HEK293 (cell line): Measurements from ENCODE around the gene EXOSC7.

Experiments
- CTCF ChIA-PET: fragments of 350-600 bp; formaldehyde crosslinking; extraction: SDS; loops from one replicate; lab custom pipeline; 2021; ENCODE audit warnings: antibody characterized with exemption; lab: Yijun Ruan, JAX
- POLR2A ChIA-PET: fragments of 300-600 bp; formaldehyde crosslinking; extraction: SDS; loops from one replicate; lab custom pipeline; 2020; ENCODE audit warnings: antibody characterized with exemption, inconsistent platforms; lab: Yijun Ruan, JAX
- H3K27ac ChIP-seq: fragments of 200-500 bp; sonication (Bioruptor generic); 2 replicates; pipeline ENCODE4 v1.5.1; 2014; ENCODE audit warnings: low read depth, low read length, control low read depth, inconsistent platforms; ENCODE audit errors: extremely low read depth
- H3K36me3 ChIP-seq, 2 experiments: fragments of 200-500 bp in 1 of 2; sonication (Bioruptor generic) in 1 of 2; 1 replicate in 1 of 2; 2 replicates in 1 of 2; pipeline ENCODE4 v1.5.1; 2014 to 2017; ENCODE audit warnings: inconsistent platforms in 2 of 2, low read length in 2 of 2; ENCODE audit not compliant: control insufficient read depth in 2 of 2, insufficient read depth in 1 of 2
- H3K4me1 ChIP-seq: fragments of 200-500 bp; sonication (Bioruptor generic); 2 replicates; pipeline ENCODE4 v1.5.1; 2014; ENCODE audit warnings: mild to moderate bottlenecking, low read length, inconsistent platforms; ENCODE audit not compliant: control insufficient read depth, insufficient read depth
- H3K4me3 ChIP-seq: 2 replicates; pipeline ENCODE4 v1.5.1; 2011; ENCODE audit warnings: low read depth, mild to moderate bottlenecking, control low read depth, low read length, moderate library complexity
- H3K9me3 ChIP-seq: fragments of 200-500 bp; sonication (Bioruptor generic); 2 replicates; pipeline ENCODE4 v1.5.1; 2014; ENCODE audit warnings: low read depth, low read length, inconsistent platforms; ENCODE audit not compliant: control insufficient read depth, insufficient read depth
- ELK4 ChIP-seq: IDR thresholded peaks from 2 replicates; pipeline ENCODE4 v1.6.1; 2011; ENCODE audit warnings: mild to moderate bottlenecking, low read depth, low read length, borderline replicate concordance
- GLI2 ChIP-seq: fragments of 450-650 bp; formaldehyde crosslinking; IDR thresholded peaks from 2 replicates; pipeline ENCODE4; 2017; ENCODE audit warnings: missing biosample characterization, missing genetic modification characterization, low read depth, borderline replicate concordance
- HOXD13 ChIP-seq: sonication (generic); formaldehyde crosslinking; IDR thresholded peaks from 2 replicates; pipeline ENCODE4 v1.8.0; 2022; ENCODE audit warnings: missing genetic modification reagents, borderline replicate concordance
- PRDM1 ChIP-seq: fragments of 450-650 bp; formaldehyde crosslinking; IDR thresholded peaks from 2 replicates; pipeline ENCODE4; 2016; ENCODE audit warnings: missing biosample characterization, missing genetic modification characterization
- SCRT1 ChIP-seq: fragments of 450-650 bp; formaldehyde crosslinking; IDR thresholded peaks from 2 replicates; pipeline ENCODE4 v1.5.1; 2016; ENCODE audit warnings: missing biosample characterization, missing genetic modification characterization, borderline replicate concordance
- SCRT2 ChIP-seq: fragments of 450-650 bp; formaldehyde crosslinking; IDR thresholded peaks from 2 replicates; pipeline ENCODE4 v1.5.1; 2016; ENCODE audit warnings: missing biosample characterization, missing genetic modification characterization
- ZBTB11 ChIP-seq: fragments of 450-650 bp; formaldehyde crosslinking; conservative IDR thresholded peaks from 2 replicates; pipeline ENCODE4 v1.5.1; 2016; ENCODE audit warnings: low read depth, missing biosample characterization, missing genetic modification characterization
- ZIC2 ChIP-seq: fragments of 450-650 bp; formaldehyde crosslinking; IDR thresholded peaks from 2 replicates; pipeline ENCODE4 v1.5.1; 2016; ENCODE audit warnings: missing biosample characterization, missing genetic modification characterization
- ZNF211 ChIP-seq: fragments of 450-650 bp; formaldehyde crosslinking; IDR thresholded peaks from 2 replicates; pipeline ENCODE4 v1.5.1; 2016; ENCODE audit warnings: low read depth, missing biosample characterization, missing genetic modification characterization
- ZNF280C ChIP-seq: fragments of 450-650 bp; formaldehyde crosslinking; IDR thresholded peaks from 2 replicates; pipeline ENCODE4 v1.5.1; 2016; ENCODE audit warnings: missing biosample characterization, missing genetic modification characterization
- ZNF302 ChIP-seq: fragments of 450-650 bp; formaldehyde crosslinking; IDR thresholded peaks from 2 replicates; pipeline ENCODE4 v1.5.1; 2016; ENCODE audit warnings: missing biosample characterization, missing genetic modification characterization, low read depth
- ZNF324 ChIP-seq: fragments of 450-650 bp; formaldehyde crosslinking; IDR thresholded peaks from 2 replicates; pipeline ENCODE4 v1.5.1; 2016; ENCODE audit warnings: missing biosample characterization, missing genetic modification characterization
- ZNF335 ChIP-seq: fragments of 450-650 bp; formaldehyde crosslinking; conservative IDR thresholded peaks from 2 replicates; pipeline ENCODE4 v1.5.1; 2016; ENCODE audit warnings: missing biosample characterization, missing genetic modification characterization
- ZNF394 ChIP-seq: fragments of 450-650 bp; formaldehyde crosslinking; IDR thresholded peaks from 2 replicates; pipeline ENCODE4 v1.5.1; 2016; ENCODE audit warnings: missing biosample characterization, missing genetic modification characterization, mild to moderate bottlenecking, moderate library complexity, borderline replicate concordance
- ZNF416 ChIP-seq: fragments of 450-650 bp; formaldehyde crosslinking; IDR thresholded peaks from 2 replicates; pipeline ENCODE4 v1.5.1; 2016; ENCODE audit warnings: missing biosample characterization, missing genetic modification characterization
- ZNF449 ChIP-seq: fragments of 450-650 bp; formaldehyde crosslinking; IDR thresholded peaks from 2 replicates; pipeline ENCODE4 v1.5.1; 2017; ENCODE audit warnings: missing biosample characterization, mild to moderate bottlenecking, missing genetic modification characterization, moderate library complexity
- ZNF660 ChIP-seq: fragments of 450-650 bp; IDR thresholded peaks from 2 replicates; pipeline ENCODE4 v1.5.1; 2018; ENCODE audit warnings: missing biosample characterization, mild to moderate bottlenecking, missing genetic modification characterization
- ZNF707 ChIP-seq: fragments of 450-650 bp; formaldehyde crosslinking; IDR thresholded peaks from 2 replicates; pipeline ENCODE4 v1.5.1; 2016; ENCODE audit warnings: missing biosample characterization, missing genetic modification characterization
- ZNF76 ChIP-seq: fragments of 450-650 bp; formaldehyde crosslinking; IDR thresholded peaks from 2 replicates; pipeline ENCODE4; 2016; ENCODE audit warnings: low read depth, missing biosample characterization, missing genetic modification characterization, borderline replicate concordance
- ZSCAN16 ChIP-seq: fragments of 450-650 bp; formaldehyde crosslinking; IDR thresholded peaks from 2 replicates; pipeline ENCODE4 v1.5.1; 2016; ENCODE audit warnings: missing biosample characterization, missing genetic modification characterization
- ZSCAN18 ChIP-seq: fragments of 450-650 bp; formaldehyde crosslinking; IDR thresholded peaks from 2 replicates; pipeline ENCODE4 v1.5.1; 2016; ENCODE audit warnings: missing biosample characterization, missing genetic modification characterization
- ZSCAN30 ChIP-seq: fragments of 450-650 bp; IDR thresholded peaks from 2 replicates; pipeline ENCODE4 v1.5.1; 2018; ENCODE audit warnings: missing biosample characterization, mild to moderate bottlenecking, missing genetic modification characterization, moderate library complexity
- ZXDB ChIP-seq: fragments of 450-650 bp; formaldehyde crosslinking; IDR thresholded peaks from 2 replicates; pipeline ENCODE4 v1.5.1; 2016; ENCODE audit warnings: missing biosample characterization, missing genetic modification characterization

Gene EXOSC7

GRCh38 chr3:44932271-44932670 is 43.8 kb upstream of the EXOSC7 start (continued):
- TF ChIP-seq HOXD13 (CRISPR knock-in tag), result no peak

- Histone ChIP-seq H3K4me3 (no peak overlapping the region), H3K27ac (no peak overlapping the region), H3K4me1 (no peaks in the 10 kb centered on the region), H3K36me3 (peaks cover 0 to 68% of the 10 kb centered on the region in 2 experiments; a peak in 1 of 3 replicates), H3K9me3 (no peaks in the 10 kb centered on the region)
- ChIA-PET POLR2A (no interaction called here), CTCF (no interaction called here)
- TF ChIP-seq ZSCAN16 (no peak), ZNF394 (tag by site-specific recombination) (no peak), ZNF335 (tag by site-specific recombination) (no peak), SCRT1 (no peak), ZNF416 (tag by site-specific recombination) (no peak), ZIC2 (tag by site-specific recombination) (no peak), PRDM1 (no peak), ZNF707 (tag by site-specific recombination) (no peak), GLI2 (no peak), ZSCAN18 (tag by site-specific recombination) (no peak), ELK4 (no peak), ZSCAN30 (tag by site-specific recombination) (no peak), ZNF660 (tag by site-specific recombination) (no peak)
Measured at GRCh38 chr3:44932986-44933944, 42.8 kb upstream of the EXOSC7 start.

- CTCF ChIA-PET, result no interaction called here
- no peak overlapping the region for H3K27ac ChIP-seq
- no peak overlapping the region for H3K4me3 ChIP-seq
- no peaks in the 10 kb centered on the region for H3K9me3 ChIP-seq
- no peaks in the 10 kb centered on the region for H3K4me1 ChIP-seq
- POLR2A ChIA-PET, result no interaction called here
- peaks cover 0 to 51% of the 10 kb centered on the region in 2 experiments; a peak in 1 of 3 replicates for H3K36me3 ChIP-seq
- no peak for TF ChIP-seq ZNF211 (tag by site-specific recombination)
- no peak for TF ChIP-seq ZNF324 (tag by site-specific recombination)
- no peak for TF ChIP-seq SCRT2 (tag by site-specific recombination)
- TF ChIP-seq ZNF449 (tag by site-specific recombination), result no peak
- no peak for TF ChIP-seq ZNF302 (tag by site-specific recombination)
- TF ChIP-seq ZNF76 (tag by site-specific recombination), result no peak
- no peak for TF ChIP-seq ZBTB11 (tag by site-specific recombination)
- TF ChIP-seq SCRT1, result no peak
- no peak for TF ChIP-seq ZNF280C (tag by site-specific recombination)
- no peak for TF ChIP-seq ZXDB (tag by site-specific recombination)
Measured at GRCh38 chr3:44939581-44940036, 36.4 kb upstream of the EXOSC7 start.
